NCI-H446 treated with DMSO at 0.1 percent for 48 hours (cell line): Measurements from ENCODE around the gene CADPS2.
"Not testable (repeated sequence)": the region's sequence is repeated elsewhere in the genome, so short reads cannot be mapped to it uniquely, and the experiment has no call there.

Source experiments
- DNase-seq: peaks from one replicate; lab custom pipeline; 2025; lab: John Stamatoyannopoulos, UW

CADPS2 gene

DNA sequence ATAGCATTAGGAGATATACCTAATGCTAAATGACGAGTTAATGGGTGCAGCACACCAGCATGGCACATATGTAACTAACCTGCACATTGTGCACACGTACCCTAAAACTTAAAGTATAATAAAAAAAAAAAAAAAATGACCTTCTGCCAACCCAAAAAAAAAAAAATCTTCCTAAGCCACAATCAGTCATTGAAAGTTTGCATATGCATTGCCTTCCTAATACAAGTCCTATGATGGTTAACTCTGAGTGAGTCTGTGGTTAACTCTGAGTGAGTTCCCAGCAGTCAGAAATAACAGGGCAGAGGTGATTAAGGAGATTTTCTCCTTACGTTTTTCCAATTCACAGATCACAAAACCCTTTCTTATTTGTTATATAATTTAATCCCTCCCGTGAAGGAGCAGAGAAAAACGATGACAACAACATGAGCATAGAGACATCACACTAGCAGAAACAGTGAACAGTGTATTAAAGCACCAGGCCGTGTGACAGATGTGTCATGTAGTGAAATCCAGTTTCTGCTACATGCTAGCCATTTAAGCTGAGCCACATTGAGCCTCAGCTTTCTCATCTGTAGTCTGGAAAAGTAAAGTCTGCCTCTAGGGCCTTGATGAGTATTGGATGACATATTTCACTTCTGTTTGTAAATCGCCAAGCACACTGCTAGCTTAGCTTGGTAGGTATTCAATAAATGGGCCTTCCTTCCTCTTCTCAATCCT, 176.2 kb downstream of the CADPS2 start:
- DNase-seq = no peak

DNA sequence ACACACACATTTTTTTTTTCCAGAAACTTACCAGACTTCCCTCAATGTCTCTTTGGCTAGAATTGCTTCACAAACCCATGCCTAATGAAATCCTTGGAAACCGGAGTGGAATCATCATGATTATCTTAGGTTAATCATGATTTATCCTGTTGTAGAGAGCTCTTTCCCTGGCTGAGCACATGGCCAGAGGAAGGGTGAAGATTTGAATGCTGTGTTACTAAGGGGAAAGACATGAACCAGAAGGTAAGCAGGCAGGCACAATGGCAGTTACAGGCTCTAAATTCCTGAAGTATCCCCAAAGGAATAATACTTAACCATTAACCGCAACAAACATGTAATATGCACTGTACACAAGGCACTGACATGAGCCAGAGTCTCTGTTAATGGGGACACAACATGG, 179.4 kb downstream of the CADPS2 start:
- DNase-seq = no peak

- DNase-seq = no peak
Observed at GRCh38 chr7:122702872-122703510, 183.3 kb downstream of the CADPS2 start, which contains the start of gene RNF148. RNF148 (minus strand) TSS chr7:122702922; CDS start chr7:122702750, 172 bp downstream.

DNA sequence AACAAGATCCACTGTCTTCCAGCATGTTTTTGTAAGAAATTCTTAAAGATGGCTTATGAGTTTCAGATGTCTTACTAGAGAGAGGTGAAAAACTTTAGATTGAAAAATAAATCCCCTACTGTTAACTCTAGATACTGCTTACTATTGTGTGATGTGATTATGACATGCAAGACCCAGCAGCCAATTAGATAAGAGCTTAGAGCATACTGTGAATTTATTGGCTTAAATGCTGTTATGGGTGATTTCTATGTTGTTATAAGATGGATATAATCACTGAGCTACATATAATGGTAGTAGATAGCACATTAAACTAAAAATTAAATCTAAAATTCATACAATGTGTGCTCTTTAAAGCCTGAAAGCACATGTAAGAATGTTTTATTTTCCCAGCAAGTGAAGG, 187.2 kb downstream of the CADPS2 start, which contains the start of gene RNF133:
Gene RNF133 (minus strand): TSS at position 101 of the 400 bp plus-strand sequence. CDS start 199 bp downstream, outside the sequence.
- no peak for DNase-seq

DNA sequence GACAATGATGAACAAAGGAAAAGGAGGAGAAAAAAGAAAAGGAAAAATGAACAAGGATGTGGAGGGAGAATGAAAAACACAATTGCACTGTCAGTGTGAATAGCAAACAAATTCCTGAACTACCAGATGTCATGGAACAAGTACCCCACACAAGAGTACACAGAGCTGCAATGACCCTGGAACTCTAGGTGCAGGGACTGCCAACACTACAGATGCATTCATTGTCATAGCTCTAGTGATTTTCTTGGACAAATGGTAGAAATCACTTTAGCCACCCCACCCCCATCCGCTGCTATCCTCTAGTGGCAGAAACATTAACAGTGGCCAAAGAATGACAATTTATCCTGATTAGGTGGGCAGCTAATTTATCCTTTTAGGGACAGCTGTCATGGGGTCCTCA, 190.4 kb downstream of the CADPS2 start:
- DNase-seq = no peak

DNA sequence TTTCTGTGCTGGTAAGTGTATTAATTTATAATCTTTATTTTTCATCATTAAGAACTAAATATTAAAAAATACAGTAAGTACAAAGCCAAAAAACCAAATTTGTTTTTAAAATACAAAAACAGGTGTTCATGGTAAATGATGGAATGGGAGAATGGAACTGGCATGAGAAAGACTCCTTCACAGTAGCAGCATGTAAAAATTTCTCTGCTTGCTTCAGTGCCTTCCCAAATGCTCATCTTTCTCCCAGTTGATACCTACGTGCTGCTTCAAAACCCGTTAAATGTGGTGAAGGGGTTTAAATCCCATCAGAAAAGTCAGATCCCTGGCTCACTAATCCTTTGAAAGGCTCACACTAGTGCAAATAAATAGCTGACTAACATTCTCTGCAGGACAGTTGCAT, 191.6 kb downstream of the CADPS2 start:
- DNase-seq = no peak

- DNase-seq = no peak
Observed at GRCh38 chr7:122692769-122693309, 193.4 kb downstream of the CADPS2 start.

DNA sequence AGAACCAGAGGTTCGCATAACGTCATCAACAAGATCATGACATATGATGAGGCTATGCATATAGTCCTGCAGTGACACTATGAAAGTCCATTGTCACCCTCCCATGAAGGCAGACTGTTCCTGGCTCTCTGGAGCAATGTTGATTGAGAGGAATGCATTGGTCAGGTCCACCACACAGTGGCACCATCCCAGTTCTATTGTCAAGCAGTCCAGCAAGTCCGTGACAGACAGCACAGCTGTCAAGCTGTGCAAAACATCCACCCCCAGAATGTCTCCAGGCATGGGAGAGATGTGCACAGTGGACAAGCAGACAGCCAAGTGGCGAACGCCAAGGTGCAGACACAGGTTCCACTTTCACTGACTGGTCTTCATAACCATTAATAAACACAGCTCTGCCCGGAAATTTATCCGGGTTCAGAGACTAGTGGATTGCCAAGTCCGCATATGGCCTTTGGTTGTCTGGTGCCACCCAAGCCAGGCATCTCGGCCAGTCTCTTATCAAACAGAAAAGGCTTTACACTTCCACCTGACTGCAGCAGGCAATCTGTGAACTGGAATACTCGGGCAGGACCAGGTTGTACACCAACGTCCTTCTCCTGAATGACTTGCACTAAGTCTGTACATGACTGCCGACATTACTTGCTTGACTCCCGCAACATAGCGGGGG, 194.6 kb downstream of the CADPS2 start:
- DNase-seq = no peak

- DNase-seq = no peak
Observed at GRCh38 chr7:122689346-122690109, 196.7 kb downstream of the CADPS2 start.

DNA sequence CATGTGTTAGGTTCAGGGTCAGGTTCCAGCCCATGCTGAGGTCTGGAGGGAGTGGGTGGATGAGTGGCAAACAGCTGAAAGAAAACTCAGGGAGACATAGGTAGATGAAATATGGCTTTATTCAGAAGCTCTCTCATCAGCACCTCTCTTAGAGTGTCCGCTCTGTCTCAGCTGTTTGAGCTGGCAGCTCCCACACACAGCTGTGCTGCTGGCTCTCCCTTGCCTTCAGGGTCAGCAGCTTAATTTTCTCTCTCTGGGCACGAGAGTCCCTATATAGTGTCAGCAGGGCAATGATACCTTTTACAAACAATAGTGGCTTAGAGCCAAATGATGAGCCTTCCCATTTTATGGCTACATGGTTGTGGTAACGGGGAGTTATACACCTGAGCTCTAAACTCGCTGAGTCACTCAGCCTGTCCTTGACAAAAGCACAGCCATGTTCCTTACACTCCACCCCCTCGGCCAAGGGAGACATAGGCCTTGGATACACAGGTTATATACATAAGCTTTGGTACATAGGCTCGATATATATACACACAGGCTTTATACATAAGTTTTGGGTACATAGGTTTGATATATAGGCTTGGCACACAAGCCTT, 197.8 kb downstream of the CADPS2 start:
- DNase-seq = no peak

GRCh38 chr7:122686360-122686878, 199.8 kb downstream of the CADPS2 start:
- DNase-seq = no peak

- DNase-seq = no peak
Observed at GRCh38 chr7:122684504-122684903, 201.8 kb downstream of the CADPS2 start.

- no peak for DNase-seq
Observed at GRCh38 chr7:122682815-122683550, 203.3 kb downstream of the CADPS2 start.

DNA sequence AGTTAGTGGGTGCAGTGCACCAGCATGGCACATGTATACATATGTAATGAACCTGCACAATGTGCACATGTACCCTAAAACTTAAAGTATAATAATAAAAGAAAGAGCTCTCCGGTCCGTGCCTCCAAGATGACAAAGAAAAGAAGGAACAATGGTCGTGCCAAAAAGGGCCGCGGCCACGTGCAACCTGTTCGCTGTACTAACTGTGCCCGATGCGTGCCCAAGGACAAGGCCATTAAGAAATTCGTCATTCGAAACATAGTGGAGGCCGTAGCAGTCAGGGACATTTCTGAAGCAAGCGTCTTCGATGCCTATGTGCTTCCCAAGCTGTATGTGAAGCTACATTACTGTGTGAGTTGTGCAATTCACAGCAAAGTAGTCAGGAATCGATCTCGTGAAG, 205.1 kb downstream of the CADPS2 start:
- DNase-seq = not testable (repeated sequence)

DNA sequence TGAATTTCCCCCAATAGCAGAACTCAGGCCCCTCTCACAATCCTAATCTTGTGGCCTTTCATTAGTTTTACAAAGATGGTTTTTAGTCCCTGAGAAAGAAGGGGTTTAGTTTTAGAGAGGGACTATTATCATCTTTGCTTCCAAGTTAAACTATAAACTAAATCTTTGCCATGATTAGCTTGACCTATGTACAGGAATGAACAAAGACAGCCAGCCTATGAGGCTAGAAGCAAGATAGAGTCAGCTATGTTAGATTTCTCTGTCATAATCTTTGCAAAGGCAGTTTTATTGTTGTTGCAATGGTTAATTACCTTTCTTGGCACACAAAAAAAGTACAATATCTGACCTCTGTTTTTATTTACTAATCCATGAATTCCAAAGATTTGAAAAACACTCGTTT, 206.4 kb downstream of the CADPS2 start:
- no peak for DNase-seq

GRCh38 chr7:122679269-122679709, 207.0 kb downstream of the CADPS2 start:
- DNase-seq = not testable (repeated sequence)

DNA sequence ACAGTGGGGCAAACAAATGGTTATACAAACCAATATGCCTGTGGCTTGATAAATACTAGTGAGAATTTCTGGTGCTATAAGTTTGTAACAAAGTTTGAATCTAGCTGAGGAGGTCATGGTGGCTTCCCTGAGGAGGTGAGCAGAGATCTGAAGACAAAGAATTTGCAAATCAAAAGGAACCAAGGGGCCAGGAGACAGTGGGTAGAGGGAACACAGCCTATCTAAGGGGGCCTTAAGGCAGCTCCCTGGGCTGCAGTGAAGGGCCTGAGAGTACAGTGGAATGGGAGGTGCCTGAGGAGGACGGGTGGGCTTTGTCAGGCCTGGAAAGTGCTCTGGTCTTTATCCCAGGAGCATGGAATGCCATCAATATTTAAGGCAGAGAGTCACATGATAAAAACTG, 209.1 kb downstream of the CADPS2 start:
- DNase-seq = no peak

GRCh38 chr7:122676466-122676865, 209.8 kb downstream of the CADPS2 start:
- no peak for DNase-seq

DNA sequence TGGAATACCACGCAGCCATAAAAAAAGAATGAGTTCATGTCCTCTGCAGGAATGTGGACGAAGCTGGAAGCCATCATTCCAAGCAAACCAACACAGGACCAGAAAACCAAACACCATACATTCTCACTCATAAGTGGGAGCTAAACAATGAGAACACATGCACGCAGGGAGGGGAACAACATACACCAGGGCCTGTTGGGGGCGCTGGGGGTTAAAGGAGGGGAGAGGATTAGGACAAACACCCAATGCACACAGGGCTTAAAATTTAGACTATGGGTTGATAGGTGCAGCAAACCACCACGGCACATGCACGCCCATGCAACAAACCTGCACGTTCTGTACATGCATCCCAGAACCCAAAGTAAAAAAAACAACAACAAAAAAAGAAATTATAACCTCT, 210.6 kb downstream of the CADPS2 start:
- DNase-seq = no peak

DNA sequence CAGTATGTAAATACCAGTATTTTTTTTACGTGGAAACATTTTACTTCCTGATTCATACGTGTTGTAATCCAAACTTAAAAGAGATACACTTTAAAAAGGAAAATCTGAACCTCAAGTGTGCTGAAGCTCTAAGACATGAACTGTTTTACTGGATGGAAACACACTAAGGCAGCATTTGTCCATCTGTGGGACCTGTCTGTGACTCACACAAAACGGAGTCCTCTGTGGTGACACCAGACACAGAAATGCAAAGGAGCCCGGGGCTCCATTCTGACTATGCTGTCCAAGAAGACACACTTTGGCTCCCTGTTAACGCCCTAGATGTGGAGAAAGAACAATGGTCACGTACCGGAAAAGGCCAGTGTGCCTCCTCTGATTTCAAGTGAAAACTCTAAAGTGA, 211.2 kb downstream of the CADPS2 start:
- no peak for DNase-seq

DNA sequence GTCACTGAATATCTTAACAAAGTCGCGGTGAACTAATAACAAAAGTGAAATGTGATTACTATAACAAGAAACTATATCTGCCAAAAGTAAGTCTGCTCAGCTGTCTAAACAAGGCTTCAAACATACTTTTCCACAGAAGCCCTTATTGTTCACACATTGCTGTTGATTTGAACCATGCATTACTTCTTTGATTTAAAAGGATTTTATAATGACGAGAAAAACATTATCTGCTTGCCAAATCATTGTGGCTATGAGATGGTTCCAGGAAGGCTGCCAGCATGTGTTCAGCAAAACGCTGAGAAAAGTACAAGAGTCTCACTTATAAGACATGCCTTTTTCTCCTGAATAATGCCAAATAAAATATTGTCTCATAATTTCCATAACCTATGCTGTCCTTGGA, 211.8 kb downstream of the CADPS2 start:
- DNase-seq = no peak
